ENCODE measurements around the gene AHNAK.
"Not testable (repeated sequence)": the region's sequence is repeated elsewhere in the genome, so short reads cannot be mapped to it uniquely, and the experiment has no call there.

Gene AHNAK

DNA sequence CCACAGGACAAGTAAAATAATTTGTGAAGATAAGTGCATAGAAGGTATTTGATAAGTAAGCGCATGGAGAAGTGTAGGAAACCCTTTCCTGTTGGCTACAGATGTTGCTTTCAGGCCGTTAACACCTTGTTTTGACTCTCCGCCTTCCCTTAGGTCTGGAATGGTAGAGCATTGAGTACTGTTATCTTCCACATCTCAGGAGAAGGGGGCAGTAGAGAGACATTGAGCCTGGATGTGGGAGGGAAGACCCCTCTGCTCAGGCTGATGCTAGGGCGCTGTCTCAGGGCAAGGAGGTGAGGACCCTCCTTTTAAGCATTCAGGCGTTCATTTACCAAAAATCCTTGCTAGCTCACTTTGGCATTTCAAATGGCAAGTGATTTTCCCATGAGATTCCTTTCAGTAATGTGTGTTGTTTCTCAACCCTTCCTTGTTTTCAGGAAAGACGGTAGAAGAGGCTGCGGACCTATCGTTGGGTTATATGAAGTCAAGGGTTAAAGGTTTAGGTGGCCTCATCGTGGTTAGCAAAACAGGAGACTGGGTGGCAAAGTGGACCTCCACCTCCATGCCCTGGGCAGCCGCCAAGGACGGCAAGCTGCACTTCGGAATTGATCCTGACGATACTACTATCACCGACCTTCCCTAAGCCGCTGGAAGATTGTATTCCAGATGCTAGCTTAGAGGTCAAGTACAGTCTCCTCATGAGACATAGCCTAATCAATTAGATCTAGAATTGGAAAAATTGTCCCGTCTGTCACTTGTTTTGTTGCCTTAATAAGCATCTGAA is 154.8 kb downstream of the AHNAK start:
- Histone ChIP-seq H3K4me3 (ENCODE audit: low read depth, low read length) (no peak overlapping the region), H3K27me3 (replicated peaks) (no peaks in the 10 kb centered on the region), H3K36me3 (replicated peaks) (no peaks in the 10 kb centered on the region), H3K27ac (no peak overlapping the region)
- TF ChIP-seq, protein P1, sequence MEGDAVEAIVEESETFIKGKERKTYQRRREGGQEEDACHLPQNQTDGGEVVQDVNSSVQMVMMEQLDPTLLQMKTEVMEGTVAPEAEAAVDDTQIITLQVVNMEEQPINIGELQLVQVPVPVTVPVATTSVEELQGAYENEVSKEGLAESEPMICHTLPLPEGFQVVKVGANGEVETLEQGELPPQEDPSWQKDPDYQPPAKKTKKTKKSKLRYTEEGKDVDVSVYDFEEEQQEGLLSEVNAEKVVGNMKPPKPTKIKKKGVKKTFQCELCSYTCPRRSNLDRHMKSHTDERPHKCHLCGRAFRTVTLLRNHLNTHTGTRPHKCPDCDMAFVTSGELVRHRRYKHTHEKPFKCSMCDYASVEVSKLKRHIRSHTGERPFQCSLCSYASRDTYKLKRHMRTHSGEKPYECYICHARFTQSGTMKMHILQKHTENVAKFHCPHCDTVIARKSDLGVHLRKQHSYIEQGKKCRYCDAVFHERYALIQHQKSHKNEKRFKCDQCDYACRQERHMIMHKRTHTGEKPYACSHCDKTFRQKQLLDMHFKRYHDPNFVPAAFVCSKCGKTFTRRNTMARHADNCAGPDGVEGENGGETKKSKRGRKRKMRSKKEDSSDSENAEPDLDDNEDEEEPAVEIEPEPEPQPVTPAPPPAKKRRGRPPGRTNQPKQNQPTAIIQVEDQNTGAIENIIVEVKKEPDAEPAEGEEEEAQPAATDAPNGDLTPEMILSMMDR (IDR thresholded peaks at IDR 0.05; ENCODE audit: low read depth, low read length, missing control alignments) = peak; percentile 47
- no peak for DNase-seq
- in situ Hi-C loops (cut with HindIII; ENCODE audit: low pct_ligation_motif_present, low sequenced_read_pairs) = loop anchor here (25.0 kb wide), 1 partner anchor 170 kb away; the partner anchor contains the start of gene EEF1G

DNA sequence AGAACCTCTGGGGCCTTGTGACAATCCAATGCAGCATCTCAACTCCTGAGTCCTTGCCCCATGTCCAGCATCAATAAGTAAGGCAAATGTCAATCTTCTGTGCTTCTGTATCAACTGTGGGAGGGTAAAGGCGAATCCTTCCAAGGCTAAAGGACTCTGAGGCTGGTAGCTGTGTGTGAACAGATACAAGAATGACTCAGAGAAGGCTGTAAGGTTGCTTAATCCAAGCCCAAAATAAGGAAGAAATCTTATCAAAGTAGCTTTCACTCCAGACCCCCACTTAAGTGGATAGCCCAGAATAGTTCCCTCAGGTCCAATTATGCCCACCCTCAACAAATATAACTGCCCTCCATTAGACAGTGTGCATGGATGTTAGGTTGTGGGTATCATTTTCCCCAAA is 155.9 kb downstream of the AHNAK start:
- in situ Hi-C loops (cut with HindIII; ENCODE audit: low pct_ligation_motif_present, low sequenced_read_pairs) = loop anchor here (25.0 kb wide), 1 partner anchor 172 kb away; the partner anchor contains the start of gene EEF1G
- Histone ChIP-seq H3K27me3 (replicated peaks) (no peaks in the 10 kb centered on the region), H3K36me3 (replicated peaks) (no peaks in the 10 kb centered on the region), H3K4me3 (ENCODE audit: low read depth, low read length) (no peak overlapping the region), H3K27ac (no peak overlapping the region)
- TF ChIP-seq, protein P1 (IDR thresholded peaks at IDR 0.05; ENCODE audit: low read depth, low read length, missing control alignments) = no peak
- DNase-seq = no peak

DNA sequence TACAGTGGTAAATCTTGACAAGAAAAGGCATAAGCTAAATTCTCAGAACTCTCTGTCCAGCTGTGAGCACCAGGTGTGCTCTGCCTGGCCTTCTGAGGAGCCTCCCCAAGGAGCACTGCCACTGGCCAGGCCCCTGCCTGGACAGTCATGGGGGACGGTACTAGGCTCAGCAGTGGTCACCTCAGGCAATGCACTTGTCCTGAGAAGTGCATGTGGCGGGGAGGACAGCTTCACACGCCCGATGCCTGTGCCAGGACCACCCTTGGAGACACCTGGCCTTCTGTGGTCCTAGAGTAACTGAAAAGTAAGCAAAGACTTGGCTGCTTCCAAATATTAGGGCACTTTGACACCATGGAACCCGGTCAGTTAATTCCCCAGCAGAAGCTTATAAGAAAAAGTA is 156.4 kb downstream of the AHNAK start:
- in situ Hi-C loops (cut with HindIII; ENCODE audit: low pct_ligation_motif_present, low sequenced_read_pairs) = loop anchor here (25.0 kb wide), 1 partner anchor 172 kb away; the partner anchor contains the start of gene EEF1G
- no peaks in the 10 kb centered on the region for H3K36me3 ChIP-seq (replicated peaks)
- no peak overlapping the region for H3K4me3 ChIP-seq (ENCODE audit: low read depth, low read length)
- DNase-seq = no peak
- TF ChIP-seq, protein P1 (IDR thresholded peaks at IDR 0.05; ENCODE audit: low read depth, low read length, missing control alignments) = no peak
- H3K27me3 ChIP-seq (replicated peaks) = no peaks in the 10 kb centered on the region
- no peak overlapping the region for H3K27ac ChIP-seq

DNA sequence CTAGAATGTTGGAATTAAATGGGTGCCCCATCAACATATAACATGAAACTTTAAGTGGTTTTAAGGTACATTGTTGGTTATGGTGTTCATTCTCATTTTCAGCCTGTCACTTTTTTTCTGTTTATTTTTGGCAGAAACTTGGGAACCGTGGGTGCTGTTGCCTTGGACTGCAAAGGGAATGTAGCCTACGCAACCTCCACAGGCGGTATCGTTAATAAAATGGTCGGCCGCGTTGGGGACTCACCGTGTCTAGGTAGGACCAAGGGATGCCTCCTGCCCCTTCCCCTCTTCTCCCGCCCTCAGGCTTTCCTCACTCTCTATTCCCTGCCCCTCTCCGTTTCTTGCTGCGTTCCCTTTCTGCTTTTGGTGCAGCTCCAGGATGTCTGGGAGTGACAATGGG is 157.6 kb downstream of the AHNAK start:
- Histone ChIP-seq H3K27me3 (replicated peaks) (no peaks in the 10 kb centered on the region), H3K4me3 (ENCODE audit: low read depth, low read length) (no peak overlapping the region), H3K36me3 (replicated peaks) (no peaks in the 10 kb centered on the region), H3K27ac (no peak overlapping the region)
- TF ChIP-seq, protein P1 (IDR thresholded peaks at IDR 0.05; ENCODE audit: low read depth, low read length, missing control alignments) = no peak
- no peak for DNase-seq
- in situ Hi-C loops (cut with HindIII; ENCODE audit: low pct_ligation_motif_present, low sequenced_read_pairs) = loop anchor here (25.0 kb wide), 1 partner anchor 173 kb away; the partner anchor contains the start of gene EEF1G

DNA sequence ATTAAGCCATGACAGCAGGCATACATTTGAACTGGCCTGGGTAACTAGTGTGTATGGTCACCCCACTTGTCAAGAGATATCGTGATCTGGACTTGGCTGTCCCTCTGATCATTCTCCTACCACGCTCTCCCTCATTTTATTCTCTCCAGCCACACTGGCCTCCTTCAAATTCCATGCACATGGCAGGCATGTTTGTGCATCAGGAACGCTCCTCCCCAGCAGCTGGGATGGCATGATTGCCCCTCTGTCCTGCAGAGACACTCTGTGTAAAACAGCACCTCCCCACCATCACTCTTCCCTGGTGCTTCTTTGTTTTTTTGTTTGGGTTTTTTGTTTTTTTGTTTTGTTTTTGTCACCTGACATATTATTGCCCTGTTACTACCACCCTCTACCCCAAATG is 159.2 kb downstream of the AHNAK start:
- in situ Hi-C loops (cut with HindIII; ENCODE audit: low pct_ligation_motif_present, low sequenced_read_pairs) = loop anchor here (25.0 kb wide), 1 partner anchor 175 kb away; the partner anchor contains the start of gene EEF1G
- TF ChIP-seq, protein P1 (IDR thresholded peaks at IDR 0.05; ENCODE audit: low read depth, low read length, missing control alignments) = no peak

DNA sequence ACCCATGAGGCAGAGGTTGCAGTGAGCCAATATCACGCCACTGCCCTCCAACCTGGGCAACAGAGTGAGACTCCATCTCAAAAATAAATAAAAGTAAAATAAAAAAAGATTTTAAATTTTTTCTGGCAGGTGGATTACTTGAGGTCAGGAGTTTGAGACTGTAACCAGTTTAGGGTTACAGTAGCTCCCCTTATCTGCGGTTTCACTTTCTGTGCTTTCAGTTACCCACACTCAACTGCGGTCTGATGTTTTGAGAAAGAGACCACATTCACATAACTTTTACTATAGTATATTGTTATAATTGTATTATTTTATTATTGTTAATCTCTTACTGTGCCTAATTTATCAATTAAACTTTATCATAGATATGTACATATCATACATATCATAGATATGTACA is 160.5 kb downstream of the AHNAK start:
- not testable (repeated sequence) for H3K36me3 ChIP-seq (replicated peaks); H3K27me3 ChIP-seq (replicated peaks); H3K27ac ChIP-seq; H3K4me3 ChIP-seq (ENCODE audit: low read depth, low read length); DNase-seq
- in situ Hi-C loops (cut with HindIII; ENCODE audit: low pct_ligation_motif_present, low sequenced_read_pairs) = loop anchor here (25.0 kb wide), 1 partner anchor 176 kb away; the partner anchor contains the start of gene EEF1G

More for the DNA sequence above, 159.2 kb downstream of the AHNAK start:
- H3K27ac ChIP-seq = no peak overlapping the region
- DNase-seq = no peak
- no peaks in the 10 kb centered on the region for H3K36me3 ChIP-seq (replicated peaks)
- H3K4me3 ChIP-seq (ENCODE audit: low read depth, low read length) = no peak overlapping the region
- no peaks in the 10 kb centered on the region for H3K27me3 ChIP-seq (replicated peaks)
